MCF 10A (cell line): ENCODE measurements around the gene CCDC85C. TPM values are rescaled to one million over a fixed set of nuclear protein-coding genes. Genes with fewer than 3 reads are reported as not detected.
"Not testable (repeated sequence)": the region's sequence is repeated elsewhere in the genome, so short reads cannot be mapped to it uniquely, and the experiment has no call there.

Experiments
- BruUV-seq: library from RNA; stranded (reverse); fragments of 400-500 nt; replicated peaks from 2 replicates; lab custom pipeline; 2021; lab: Mats Ljungman, UMichigan
- CTCF ChIA-PET: fragments of 300-600 bp; sonication (Branson Sonifier 250); formaldehyde crosslinking; extraction: SDS; loops from one replicate; lab custom pipeline; 2021; ENCODE audit warnings: antibody characterized with exemption, inconsistent platforms; lab: Yijun Ruan, JAX
- POLR2A ChIA-PET: fragments of 300-600, 350-650 bp; sonication (Branson Sonifier 250); formaldehyde crosslinking; extraction: SDS; loops from one replicate; lab custom pipeline; 2020; ENCODE audit warnings: antibody characterized with exemption, inconsistent platforms; lab: Yijun Ruan, JAX
- DNase-seq: peaks from one replicate; pipeline ENCODE4 v3.0.0-alpha.2; 2018; ENCODE audit not compliant: unreplicated experiment
- H3K27ac Mint-ChIP-seq: one replicate; pipeline ENCODE4 v1.8.0; 2022; ENCODE audit warnings: mild to moderate bottlenecking, low read depth, mixed read lengths; ENCODE audit not compliant: unreplicated experiment
- H3K27me3 Mint-ChIP-seq: one replicate; pipeline ENCODE4 v1.8.0; 2022; ENCODE audit warnings: mixed read lengths; ENCODE audit not compliant: insufficient read depth, unreplicated experiment
- H3K36me3 Mint-ChIP-seq: one replicate; pipeline ENCODE4 v1.8.0; 2022; ENCODE audit warnings: mild to moderate bottlenecking, moderate library complexity, mixed read lengths; ENCODE audit not compliant: insufficient read depth, unreplicated experiment
- H3K4me1 Mint-ChIP-seq: one replicate; pipeline ENCODE4 v1.8.0; 2022; ENCODE audit warnings: mixed read lengths; ENCODE audit not compliant: insufficient read depth, unreplicated experiment
- H3K4me3 Mint-ChIP-seq: one replicate; pipeline ENCODE4 v1.8.0; 2022; ENCODE audit warnings: mild to moderate bottlenecking, moderate library complexity, mixed read lengths; ENCODE audit not compliant: unreplicated experiment
- H3K9me3 Mint-ChIP-seq: one replicate; pipeline ENCODE4 v1.8.0; 2022; ENCODE audit warnings: mixed read lengths; ENCODE audit not compliant: unreplicated experiment
- intact Hi-C: fragments of 100-400 bp; cut with micrococcal nuclease; formaldehyde crosslinking; loops from 2 replicates; pipeline ENCODE4 v1.14.1; 2022
- total RNA-seq: library from RNA; stranded (reverse); gene quantifications from 2 replicates; pipeline ENCODE4 v1.2.3, GENCODE V29; 2022
- TF ChIP-seq, protein P1 (sequence below): fragments of 200-600 bp; IDR thresholded peaks from one replicate; pipeline ENCODE4 v1.8.0; 2022; ENCODE audit warnings: antibody characterized with exemption, mild to moderate bottlenecking; ENCODE audit not compliant: unreplicated experiment

CCDC85C gene
- total RNA-seq, 1 experiment from 2014 or later = 29.9 TPM

DNA sequence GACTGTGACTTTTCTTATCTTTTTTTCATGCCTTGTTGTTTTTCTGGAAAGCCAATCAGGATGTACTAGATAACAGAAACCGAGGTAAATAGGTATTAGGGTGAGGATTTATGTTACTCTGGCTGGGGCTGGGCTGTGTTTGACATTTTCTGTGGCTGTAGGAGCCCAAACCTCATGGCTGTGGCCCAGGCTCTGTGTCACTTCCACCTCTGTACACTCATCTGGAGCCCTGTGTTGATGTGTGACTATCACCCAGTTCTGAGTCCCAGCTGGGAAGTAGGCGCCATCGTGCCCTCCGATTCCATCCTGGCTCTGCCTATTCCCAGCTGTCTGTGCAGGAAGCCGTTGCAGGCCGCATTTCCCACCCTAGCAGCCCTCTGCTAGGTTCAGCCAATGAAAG, 39.3 kb upstream of the CCDC85C start:
- BruUV-seq = no TSS peak
- Mint-ChIP-seq H3K27ac (no peak overlapping the region), H3K9me3 (no peaks in the 10 kb centered on the region), H3K27me3 (no peaks in the 10 kb centered on the region), H3K4me1 (no peaks in the 10 kb centered on the region), H3K4me3 (no peak overlapping the region), H3K36me3 (peaks cover 6% of the 10 kb centered on the region)
- intact Hi-C loops = no loop called here
- no peak for DNase-seq
- ChIA-PET CTCF (interaction anchor here (1.6 kb wide), 1 partner anchor 15 kb away, joined by 8 read pairs; no protein-coding TSS in a partner anchor), POLR2A (no interaction called here)
- TF ChIP-seq, protein P1, sequence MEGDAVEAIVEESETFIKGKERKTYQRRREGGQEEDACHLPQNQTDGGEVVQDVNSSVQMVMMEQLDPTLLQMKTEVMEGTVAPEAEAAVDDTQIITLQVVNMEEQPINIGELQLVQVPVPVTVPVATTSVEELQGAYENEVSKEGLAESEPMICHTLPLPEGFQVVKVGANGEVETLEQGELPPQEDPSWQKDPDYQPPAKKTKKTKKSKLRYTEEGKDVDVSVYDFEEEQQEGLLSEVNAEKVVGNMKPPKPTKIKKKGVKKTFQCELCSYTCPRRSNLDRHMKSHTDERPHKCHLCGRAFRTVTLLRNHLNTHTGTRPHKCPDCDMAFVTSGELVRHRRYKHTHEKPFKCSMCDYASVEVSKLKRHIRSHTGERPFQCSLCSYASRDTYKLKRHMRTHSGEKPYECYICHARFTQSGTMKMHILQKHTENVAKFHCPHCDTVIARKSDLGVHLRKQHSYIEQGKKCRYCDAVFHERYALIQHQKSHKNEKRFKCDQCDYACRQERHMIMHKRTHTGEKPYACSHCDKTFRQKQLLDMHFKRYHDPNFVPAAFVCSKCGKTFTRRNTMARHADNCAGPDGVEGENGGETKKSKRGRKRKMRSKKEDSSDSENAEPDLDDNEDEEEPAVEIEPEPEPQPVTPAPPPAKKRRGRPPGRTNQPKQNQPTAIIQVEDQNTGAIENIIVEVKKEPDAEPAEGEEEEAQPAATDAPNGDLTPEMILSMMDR = no peak

DNA sequence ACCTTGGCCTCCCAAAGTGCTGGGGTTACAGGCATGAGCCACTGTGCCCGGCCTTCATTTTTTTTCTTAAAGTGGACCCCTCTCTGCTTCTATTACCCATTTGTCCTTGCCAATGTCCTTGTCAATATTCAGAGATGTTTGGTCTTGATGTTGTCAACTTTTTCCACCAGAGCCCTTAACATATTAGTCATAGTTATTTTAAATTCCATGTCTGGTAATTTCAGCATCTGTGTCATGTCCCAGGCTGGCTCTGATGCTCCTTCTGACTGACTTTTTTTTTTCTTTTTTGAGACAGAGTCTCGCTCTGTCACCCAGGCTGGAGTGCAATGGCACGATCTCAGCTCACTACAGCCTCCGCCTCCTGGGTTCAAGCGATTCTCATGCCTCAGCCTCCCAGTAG, 38.8 kb upstream of the CCDC85C start:
- ChIA-PET CTCF (interaction anchor here (1.6 kb wide), 1 partner anchor 14 kb away, joined by 8 read pairs; no protein-coding TSS in a partner anchor), POLR2A (interaction anchor here (0.6 kb wide), 1 partner anchor 53 kb away, joined by 3 read pairs; no protein-coding TSS in a partner anchor)
- H3K27me3 Mint-ChIP-seq, intact Hi-C loops, DNase-seq, H3K9me3 Mint-ChIP-seq, H3K27ac Mint-ChIP-seq, BruUV-seq, H3K36me3 Mint-ChIP-seq, H3K4me1 Mint-ChIP-seq, H3K4me3 Mint-ChIP-seq: not testable (repeated sequence)

DNA sequence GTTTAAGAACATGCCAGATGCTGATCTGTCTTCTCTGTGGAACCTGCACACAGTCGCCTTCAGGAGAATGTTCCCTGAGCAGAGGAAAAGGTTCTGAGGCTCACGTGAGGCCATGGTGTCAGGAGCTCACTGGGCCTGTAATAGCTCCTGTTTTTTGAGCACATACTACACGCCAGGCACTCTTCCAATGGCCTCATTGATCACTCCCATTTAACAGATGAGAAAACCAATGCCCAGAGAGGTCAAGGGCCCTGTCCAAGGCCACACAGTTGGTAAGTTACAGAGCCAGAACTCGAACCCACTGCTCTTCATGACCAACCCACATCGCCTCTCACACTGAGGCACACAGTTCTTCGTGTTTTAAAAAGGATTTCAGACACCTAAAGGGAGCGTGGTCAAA, 33.6 kb upstream of the CCDC85C start:
- H3K27me3 Mint-ChIP-seq = no peaks in the 10 kb centered on the region
- H3K36me3 Mint-ChIP-seq = peaks cover 6% of the 10 kb centered on the region
- no peak for DNase-seq
- BruUV-seq = no TSS peak
- TF ChIP-seq, protein P1 = no peak
- H3K9me3 Mint-ChIP-seq = no peaks in the 10 kb centered on the region
- ChIA-PET CTCF (no interaction called here), POLR2A (no interaction called here)
- intact Hi-C loops = no loop called here
- H3K27ac Mint-ChIP-seq = no peak overlapping the region
- H3K4me1 Mint-ChIP-seq = no peaks in the 10 kb centered on the region
- H3K4me3 Mint-ChIP-seq = no peak overlapping the region

DNA sequence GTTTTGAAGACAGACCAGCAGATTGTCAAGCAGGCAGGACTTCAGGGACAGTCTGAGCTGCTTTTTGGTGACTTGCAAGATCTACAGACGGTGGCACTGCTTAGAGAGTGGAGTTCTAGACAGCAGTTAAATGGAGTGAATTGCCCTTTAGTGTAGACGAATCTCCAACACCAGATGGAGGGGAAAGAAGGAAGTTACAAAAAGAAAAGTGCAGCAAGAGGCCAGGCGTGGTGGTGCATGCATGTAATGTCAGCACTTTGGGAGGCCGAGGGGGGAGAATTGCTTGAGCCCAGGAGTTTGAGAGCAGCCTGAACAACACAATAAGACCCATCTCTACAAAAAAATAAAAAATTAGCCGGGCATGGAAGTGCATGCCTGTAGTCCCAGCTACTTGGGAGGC, 32.5 kb upstream of the CCDC85C start:
- no peak for DNase-seq
- no TSS peak for BruUV-seq
- intact Hi-C loops = no loop called here
- ChIA-PET POLR2A (no interaction called here), CTCF (interaction anchor here (0.6 to 0.7 kb wide), 2 partner anchors 262 to 469 kb away, joined by 3 read pairs; no protein-coding TSS in a partner anchor)
- TF ChIP-seq, protein P1 = no peak
- no peak overlapping the region for H3K4me3 Mint-ChIP-seq
- peaks cover 5% of the 10 kb centered on the region for H3K36me3 Mint-ChIP-seq
- H3K27me3 Mint-ChIP-seq = no peaks in the 10 kb centered on the region
- no peak overlapping the region for H3K27ac Mint-ChIP-seq
- no peaks in the 10 kb centered on the region for H3K9me3 Mint-ChIP-seq
- no peaks in the 10 kb centered on the region for H3K4me1 Mint-ChIP-seq
